Measurements from ENCODE around the gene ZNF565. TPM values are rescaled to one million over a fixed set of nuclear protein-coding genes. Genes with fewer than 3 reads are reported as not detected.

Gene ZNF565
- total RNA-seq, 1 experiment from 2014 or later = 4.8 TPM

DNA sequence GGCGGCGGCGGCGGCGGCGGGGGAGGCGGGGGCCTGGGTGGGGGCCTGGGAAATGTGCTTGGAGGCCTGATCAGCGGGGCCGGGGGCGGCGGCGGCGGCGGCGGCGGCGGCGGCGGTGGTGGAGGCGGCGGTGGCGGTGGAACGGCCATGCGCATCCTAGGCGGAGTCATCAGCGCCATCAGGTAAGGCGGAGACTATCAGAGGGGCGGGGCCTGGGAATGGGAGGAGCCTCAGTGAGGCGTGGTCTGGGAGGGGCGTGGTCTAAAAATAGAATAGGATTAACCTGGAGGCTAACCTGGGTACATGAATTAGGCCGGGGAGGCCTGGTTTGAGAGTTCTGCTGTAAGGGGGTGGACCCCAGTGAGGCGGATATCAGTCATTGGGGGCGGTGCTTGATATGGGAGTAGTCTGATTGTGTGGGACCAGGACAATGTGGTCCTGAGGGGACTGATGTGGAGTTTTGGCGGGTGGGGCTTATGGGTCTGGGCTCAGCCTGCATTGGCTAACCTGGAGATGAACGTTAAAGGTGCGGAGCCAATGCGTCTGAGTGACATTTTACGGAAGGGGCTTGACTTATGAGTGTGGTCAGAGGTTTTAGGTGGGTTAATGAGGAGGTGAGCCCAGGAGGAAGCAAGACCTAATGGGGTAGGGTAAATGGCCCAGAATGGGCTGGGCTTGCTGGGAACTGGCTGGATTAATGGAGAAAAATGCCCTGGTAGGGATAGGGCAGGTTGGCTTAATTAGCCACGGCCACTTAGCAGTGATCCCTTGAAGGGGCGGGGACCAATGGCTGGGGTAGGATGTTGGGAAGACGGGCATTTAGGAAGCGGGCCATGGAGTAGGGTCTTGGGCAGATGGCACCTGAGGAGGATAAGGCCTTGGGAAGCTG, 73.2 kb downstream of the ZNF565 start:
- Histone ChIP-seq H2AFZ (ENCODE audit: low read length) (no peak overlapping the region), H3K56ac (ENCODE audit: insufficient read length, low read depth, low read length) (no peak overlapping the region), H3K14ac (ENCODE audit: insufficient read depth, low read length) (no peak overlapping the region), H4K91ac (ENCODE audit: insufficient read length, low read depth, low read length) (no peak overlapping the region), H3K4me1 (ENCODE audit: insufficient read depth, low read length) (no peaks in the 10 kb centered on the region), H3K9ac (ENCODE audit: extremely low read depth, insufficient read length, low read length) (no peak overlapping the region), H3K4me2 (ENCODE audit: insufficient read depth, insufficient read length, low read length) (peak overlapping the region; percentile 81), H3K23ac (ENCODE audit: insufficient read length, low read depth, low read length) (no peak overlapping the region), H3T11ph (ENCODE audit: low read length) (no peak overlapping the region), H4K5ac (ENCODE audit: insufficient read length, low read depth, low read length) (no peak overlapping the region), H2BK20ac (ENCODE audit: low read depth, low read length, poor library complexity, severe bottlenecking) (no peak overlapping the region), H3K79me2 (ENCODE audit: insufficient read depth, low read length) (no peaks in the 10 kb centered on the region), H3K23me2 (ENCODE audit: insufficient read length, low read depth, low read length, poor library complexity, severe bottlenecking) (peaks cover 4% of the 10 kb centered on the region), H2BK5ac (ENCODE audit: insufficient read length, low read length) (no peak overlapping the region), H2BK120ac (ENCODE audit: low read depth, low read length, poor library complexity, severe bottlenecking) (no peak overlapping the region), H4K8ac (replicated peaks; ENCODE audit: insufficient read length, low read depth, low read length) (no peak overlapping the region), H4K20me1 (ENCODE audit: control insufficient read depth, insufficient read depth, insufficient read length) (no peaks in the 10 kb centered on the region), H3K9me3 (ENCODE audit: control insufficient read depth, low read depth, low read length) (no peaks in the 10 kb centered on the region), H3K27me3 (ENCODE audit: insufficient read depth, low read length) (no peaks in the 10 kb centered on the region), H3K79me1 (ENCODE audit: insufficient read depth, low read depth, low read length, poor library complexity, severe bottlenecking) (no peaks in the 10 kb centered on the region), H2BK12ac (ENCODE audit: insufficient read length, low read depth, low read length) (no peak overlapping the region), H3K27ac (ENCODE audit: insufficient read length, low read depth, low read length) (no peak overlapping the region), H3K18ac (ENCODE audit: insufficient read length, low read depth, low read length) (no peak overlapping the region), H2AK5ac (ENCODE audit: insufficient read length, low read length) (no peak overlapping the region), H3K4ac (ENCODE audit: low read depth, low read length) (no peak overlapping the region), H2BK15ac (ENCODE audit: low read depth, low read length) (no peak overlapping the region)
- H3K4me3 Mint-ChIP-seq = peak overlapping the region; percentile 96 to 99
- no CpG with 5 or more reads among the region's 42 CpGs for WGBS (ENCODE audit: extremely low coverage, insufficient read length, low lambda C conversion rate)
- H3K9me3 Mint-ChIP-seq = no peaks in the 10 kb centered on the region; a peak in 2 of 5 replicates
- no peaks in the 10 kb centered on the region; the same call in 1 of the 2 replicates for H3K27me3 Mint-ChIP-seq (ENCODE audit: low read depth)
- peak overlapping the region; percentile 89 to 97 (median 96) for H3K27ac Mint-ChIP-seq
- H3K36me3 Mint-ChIP-seq (ENCODE audit: insufficient read depth in 1 of 3, low read depth in 3 of 3) = peaks cover 28 to 43% (median 42%) of the 10 kb centered on the region in 3 experiments; a peak in 6 of 7 replicates
- TF ChIP-seq, protein P1, sequence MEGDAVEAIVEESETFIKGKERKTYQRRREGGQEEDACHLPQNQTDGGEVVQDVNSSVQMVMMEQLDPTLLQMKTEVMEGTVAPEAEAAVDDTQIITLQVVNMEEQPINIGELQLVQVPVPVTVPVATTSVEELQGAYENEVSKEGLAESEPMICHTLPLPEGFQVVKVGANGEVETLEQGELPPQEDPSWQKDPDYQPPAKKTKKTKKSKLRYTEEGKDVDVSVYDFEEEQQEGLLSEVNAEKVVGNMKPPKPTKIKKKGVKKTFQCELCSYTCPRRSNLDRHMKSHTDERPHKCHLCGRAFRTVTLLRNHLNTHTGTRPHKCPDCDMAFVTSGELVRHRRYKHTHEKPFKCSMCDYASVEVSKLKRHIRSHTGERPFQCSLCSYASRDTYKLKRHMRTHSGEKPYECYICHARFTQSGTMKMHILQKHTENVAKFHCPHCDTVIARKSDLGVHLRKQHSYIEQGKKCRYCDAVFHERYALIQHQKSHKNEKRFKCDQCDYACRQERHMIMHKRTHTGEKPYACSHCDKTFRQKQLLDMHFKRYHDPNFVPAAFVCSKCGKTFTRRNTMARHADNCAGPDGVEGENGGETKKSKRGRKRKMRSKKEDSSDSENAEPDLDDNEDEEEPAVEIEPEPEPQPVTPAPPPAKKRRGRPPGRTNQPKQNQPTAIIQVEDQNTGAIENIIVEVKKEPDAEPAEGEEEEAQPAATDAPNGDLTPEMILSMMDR (conservative IDR thresholded peaks at IDR 0.05) = no peak
- peak; percentile 98 for DNase-seq
- H3K4me1 Mint-ChIP-seq = peaks cover 15 to 21% of the 10 kb centered on the region in 2 experiments
